HEK293 (cell line): ENCODE results near the gene TRAP1.

Experiments
- SCRT2 ChIP-seq: fragments of 450-650 bp; formaldehyde crosslinking; IDR thresholded peaks from 2 replicates; pipeline ENCODE4 v1.5.1; 2016; ENCODE audit warnings: missing biosample characterization, missing genetic modification characterization
- ZNF19 ChIP-seq: fragments of 450-650 bp; formaldehyde crosslinking; IDR thresholded peaks from 2 replicates; pipeline ENCODE4; 2016; ENCODE audit warnings: missing biosample characterization, missing genetic modification characterization, low read depth
- ZNF558 ChIP-seq: fragments of 450-650 bp; formaldehyde crosslinking; IDR thresholded peaks from 2 replicates; pipeline ENCODE4 v1.5.1; 2016; ENCODE audit warnings: missing biosample characterization, missing genetic modification characterization

- TF ChIP-seq ZNF19 (tag by site-specific recombination): no peak
- TF ChIP-seq ZNF558 (tag by site-specific recombination): no peak
- no peak for TF ChIP-seq SCRT2 (tag by site-specific recombination)
Measured at GRCh38 chr16:3698941-3699340, 18.4 kb downstream of the TRAP1 start.
